Progenitor cell of endocrine pancreas (in vitro differentiated cells): Measurements from ENCODE around the gene PIPOX. TPM values are rescaled to one million over a fixed set of nuclear protein-coding genes. Genes with fewer than 3 reads are reported as not detected.

Experiments
- DNase-seq: peaks from one replicate; pipeline ENCODE4 v3.0.0; 2021; ENCODE audit warnings: low spot score; ENCODE audit not compliant: unreplicated experiment
- H3K27ac Mint-ChIP-seq: 2 replicates; pipeline ENCODE4 v1.8.0; 2021; ENCODE audit warnings: mild to moderate bottlenecking, moderate library complexity, mixed read lengths
- H3K27me3 Mint-ChIP-seq: 2 replicates; pipeline ENCODE4 v1.8.0; 2021; ENCODE audit warnings: mixed read lengths
- H3K36me3 Mint-ChIP-seq: 2 replicates; pipeline ENCODE4 v1.8.0; 2022; ENCODE audit warnings: mixed read lengths; ENCODE audit not compliant: insufficient read depth
- H3K4me1 Mint-ChIP-seq: 2 replicates; pipeline ENCODE4 v1.8.0; 2021; ENCODE audit warnings: low read depth, mixed read lengths
- H3K4me3 Mint-ChIP-seq: 2 replicates; pipeline ENCODE4 v1.8.0; 2021; ENCODE audit warnings: low read depth, mild to moderate bottlenecking, moderate library complexity, mixed read lengths
- H3K9me3 Mint-ChIP-seq: 2 replicates; pipeline ENCODE4 v1.8.0; 2021; ENCODE audit warnings: low read depth, mixed read lengths
- CTCF ChIP-seq: fragments of 200-600 bp; sonication (generic); IDR thresholded peaks from one replicate; pipeline ENCODE4 v1.5.0; 2021; ENCODE audit warnings: antibody characterized with exemption, mild to moderate bottlenecking; ENCODE audit not compliant: unreplicated experiment
- total RNA-seq: library from RNA; stranded (reverse); gene quantifications from 2 replicates; pipeline ENCODE4 v1.2.1, GENCODE V29; 2021

The PIPOX gene
- total RNA-seq, 1 donor from 2014 or later, result 5.3 TPM

- Mint-ChIP-seq H3K9me3 (no peaks in the 10 kb centered on the region), H3K27me3 (peaks cover 64% of the 10 kb centered on the region), H3K27ac (no peak overlapping the region), H3K4me3 (no peak overlapping the region), H3K36me3 (no peaks in the 10 kb centered on the region), H3K4me1 (peaks cover 21% of the 10 kb centered on the region)
- no peak for DNase-seq
- no peak for TF ChIP-seq CTCF
Observed at GRCh38 chr17:29019475-29020181, 23.3 kb upstream of the PIPOX start.

- Mint-ChIP-seq H3K4me1 (peaks cover 15% of the 10 kb centered on the region), H3K9me3 (no peaks in the 10 kb centered on the region), H3K4me3 (no peak overlapping the region), H3K27ac (no peak overlapping the region), H3K36me3 (no peaks in the 10 kb centered on the region), H3K27me3 (peaks cover 68% of the 10 kb centered on the region)
- no peak for TF ChIP-seq CTCF
- no peak for DNase-seq
Observed at GRCh38 chr17:29020576-29020975, 22.4 kb upstream of the PIPOX start.

GRCh38 chr17:29021226-29021625 is 21.7 kb upstream of the PIPOX start:
- Mint-ChIP-seq H3K4me3 (no peak overlapping the region), H3K9me3 (no peaks in the 10 kb centered on the region), H3K4me1 (peaks cover 12% of the 10 kb centered on the region), H3K27ac (no peak overlapping the region), H3K27me3 (peaks cover 70% of the 10 kb centered on the region), H3K36me3 (no peaks in the 10 kb centered on the region)
- no peak for TF ChIP-seq CTCF
- no peak for DNase-seq

- TF ChIP-seq CTCF, result no peak
- Mint-ChIP-seq H3K36me3 (no peaks in the 10 kb centered on the region), H3K27me3 (peaks cover 71% of the 10 kb centered on the region), H3K9me3 (no peaks in the 10 kb centered on the region), H3K4me1 (peaks cover 5% of the 10 kb centered on the region), H3K27ac (no peak overlapping the region), H3K4me3 (no peak overlapping the region)
- DNase-seq, result no peak
Observed at GRCh38 chr17:29022074-29022473, 20.9 kb upstream of the PIPOX start.

GRCh38 chr17:29024316-29024952 is 18.5 kb upstream of the PIPOX start:
- Mint-ChIP-seq H3K4me1 (peaks cover 2% of the 10 kb centered on the region), H3K27me3 (peaks cover 70% of the 10 kb centered on the region), H3K27ac (no peak overlapping the region), H3K36me3 (no peaks in the 10 kb centered on the region), H3K9me3 (no peaks in the 10 kb centered on the region), H3K4me3 (no peak overlapping the region)
- no peak for DNase-seq
- TF ChIP-seq CTCF, result no peak
